PC-9 (cell line): ENCODE results near the gene RHOB. TPM values are rescaled to one million over a fixed set of nuclear protein-coding genes. Genes with fewer than 3 reads are reported as not detected.
A peak's percentile ranks its signal among the peaks of the same experiment; 100 is the strongest.

Experiments
- BruUV-seq: library from RNA; stranded (reverse); fragments of 400-500 nt; replicated peaks from 2 replicates; lab custom pipeline; 2021; lab: Mats Ljungman, UMichigan
- CTCF ChIA-PET: fragments of 300-600 bp; sonication (Branson Sonifier 250); formaldehyde crosslinking; loops from one replicate; lab custom pipeline; 2022; ENCODE audit warnings: antibody characterized with exemption; lab: Charles Lee
- POLR2A ChIA-PET: fragments of 300-600 bp; sonication (Branson Sonifier 250); formaldehyde crosslinking; loops from one replicate; lab custom pipeline; 2022; ENCODE audit warnings: antibody characterized with exemption; ENCODE audit not compliant: unreplicated experiment; lab: Charles Lee
- DNase-seq, 2 experiments: peaks; one replicate each; pipeline versions ENCODE4 v3.0.0 to v3.0.0-alpha.2; 2015 to 2022; ENCODE audit warnings: mixed read lengths in 1 of 2
- H2AFZ ChIP-seq: fragments of 200-600 bp; sonication (generic); 2 replicates; pipeline ENCODE4 v1.8.1; 2017; ENCODE audit warnings: antibody characterized with exemption
- H3F3A ChIP-seq: fragments of 200-600 bp; sonication (generic); 2 replicates; pipeline ENCODE4 v1.8.1; 2017; ENCODE audit warnings: antibody characterized with exemption, mild to moderate bottlenecking, low read depth; ENCODE audit not compliant: insufficient read depth
- H3K27ac ChIP-seq: fragments of 200-600 bp; sonication (generic); 2 replicates; pipeline ENCODE4 v1.6.1; 2016; ENCODE audit warnings: mixed run types
- H3K27me3 ChIP-seq: fragments of 200-600 bp; sonication (generic); 2 replicates; pipeline ENCODE4 v1.6.1; 2016; ENCODE audit warnings: low read depth, mixed run types; ENCODE audit not compliant: insufficient read depth
- H3K36me3 ChIP-seq: fragments of 200-600 bp; sonication (generic); 2 replicates; pipeline ENCODE4 v1.6.1; 2016; ENCODE audit warnings: low read depth, mixed run types
- H3K4me1 ChIP-seq: fragments of 200-600 bp; sonication (generic); replicated peaks from 2 replicates; pipeline ENCODE4 v1.6.1; 2016; ENCODE audit warnings: mixed run types; ENCODE audit not compliant: insufficient read depth
- H3K4me2 ChIP-seq: fragments of 200-600 bp; sonication (generic); 2 replicates; pipeline ENCODE4 v1.6.1; 2017; ENCODE audit warnings: mixed run types
- H3K4me3 ChIP-seq: fragments of 200-600 bp; sonication (generic); 2 replicates; pipeline ENCODE4 v1.6.1; 2016; ENCODE audit warnings: mixed run types
- H3K79me2 ChIP-seq: fragments of 200-600 bp; sonication (generic); 2 replicates; pipeline ENCODE4 v1.6.1; 2017; ENCODE audit warnings: low read depth, mixed run types
- H3K9me2 ChIP-seq: fragments of 200-600 bp; sonication (generic); 2 replicates; pipeline ENCODE4 v1.8.1; 2017; ENCODE audit warnings: mild to moderate bottlenecking; ENCODE audit not compliant: insufficient read depth
- H3K9me3 ChIP-seq: fragments of 200-600 bp; sonication (generic); 2 replicates; pipeline ENCODE4 v1.8.1; 2016; ENCODE audit warnings: low read depth; ENCODE audit not compliant: insufficient read depth
- H4K20me1 ChIP-seq: fragments of 200-600 bp; sonication (generic); 2 replicates; pipeline ENCODE4 v1.8.1; 2017; ENCODE audit not compliant: insufficient read depth
- CTCF ChIP-seq: fragments of 200-600 bp; sonication (generic); conservative IDR thresholded peaks from 2 replicates; pipeline ENCODE4 v1.6.1; 2017; ENCODE audit warnings: mixed run types, antibody characterized with exemption, mild to moderate bottlenecking, moderate library complexity
- EZH2 ChIP-seq: fragments of 200-600 bp; sonication (generic); IDR thresholded peaks from 2 replicates; pipeline ENCODE4 v1.8.0; 2017; ENCODE audit warnings: antibody characterized with exemption, low read depth
- intact Hi-C: fragments of 100-400 bp; cut with micrococcal nuclease; formaldehyde crosslinking; loops from one replicate; pipeline ENCODE4 v1.10.0; 2022; ENCODE audit not compliant: unreplicated experiment
- total RNA-seq: library from RNA; stranded (reverse); gene quantifications from 2 replicates; pipeline ENCODE4 v1.2.3, GENCODE V29; 2021

The RHOB gene
- total RNA-seq, 1 experiment from 2014 or later, result 39.3 TPM

- Histone ChIP-seq H3F3A (peaks cover 30% of the 10 kb centered on the region), H3K9me2 (no peaks in the 10 kb centered on the region), H3K27ac (peak overlapping the region; percentile 76), H3K9me3 (no peaks in the 10 kb centered on the region), H3K79me2 (no peaks in the 10 kb centered on the region), H4K20me1 (no peaks in the 10 kb centered on the region), H3K36me3 (no peaks in the 10 kb centered on the region), H3K4me2 (peak overlapping the region; percentile 77), H3K4me3 (peak overlapping the region; percentile 35; the same call in 1 of the 2 replicates), H3K4me1 (peaks cover 37% of the 10 kb centered on the region), H2AFZ (no peak overlapping the region), H3K27me3 (no peaks in the 10 kb centered on the region)
- POLR2A ChIA-PET, result no interaction called here
- CTCF ChIA-PET, result interaction anchor here (0.7 to 3.5 kb wide), 2 partner anchors 28 to 197 kb away, joined by 6 to 18 read pairs; no protein-coding TSS in a partner anchor
- TF ChIP-seq EZH2 (no peak), CTCF (no peak)
- BruUV-seq, result no TSS peak
- intact Hi-C loops, result loop anchor here (2.0 kb wide), 1 partner anchor 24 kb away; no protein-coding TSS in a partner anchor
- peak in 1 of 2 experiments; percentile 96 for DNase-seq
Measured at GRCh38 chr2:20438334-20439192, 8.3 kb upstream of the RHOB start.

GRCh38 chr2:20439193-20439475, 7.7 kb upstream of the RHOB start:
- no TSS peak for BruUV-seq
- Histone ChIP-seq H3K4me1 (peaks cover 42% of the 10 kb centered on the region), H3K27me3 (no peaks in the 10 kb centered on the region), H3K9me3 (no peaks in the 10 kb centered on the region), H3F3A (peaks cover 36% of the 10 kb centered on the region), H3K9me2 (no peaks in the 10 kb centered on the region), H2AFZ (no peak overlapping the region), H3K79me2 (no peaks in the 10 kb centered on the region), H3K4me3 (peak overlapping the region; percentile 35; the same call in 1 of the 2 replicates), H3K4me2 (peak overlapping the region; percentile 77), H3K27ac (peak overlapping the region; percentile 76), H4K20me1 (no peaks in the 10 kb centered on the region), H3K36me3 (no peaks in the 10 kb centered on the region)
- ChIA-PET POLR2A (no interaction called here), CTCF (interaction anchor here (0.6 to 3.5 kb wide), 4 partner anchors 28 to 197 kb away, joined by 3 to 18 read pairs (median 8); no protein-coding TSS in a partner anchor)
- 0 out of 2 replicates have a peak, but pooled peaks have one; percentile 20 for TF ChIP-seq CTCF
- TF ChIP-seq EZH2, result no peak
- DNase-seq, result peak in 1 of 2 experiments; percentile 70
- intact Hi-C loops, result loop anchor here (2.0 kb wide), 1 partner anchor 24 kb away; no protein-coding TSS in a partner anchor

GRCh38 chr2:20439503-20439902, 7.4 kb upstream of the RHOB start:
- Histone ChIP-seq H3K4me1 (peaks cover 45% of the 10 kb centered on the region), H3K9me2 (no peaks in the 10 kb centered on the region), H4K20me1 (no peaks in the 10 kb centered on the region), H3K27me3 (no peaks in the 10 kb centered on the region), H2AFZ (no peak overlapping the region), H3K4me3 (peak overlapping the region; percentile 35; the same call in 1 of the 2 replicates), H3K27ac (peak overlapping the region; percentile 76), H3K79me2 (no peaks in the 10 kb centered on the region), H3K9me3 (no peaks in the 10 kb centered on the region), H3F3A (peaks cover 37% of the 10 kb centered on the region), H3K4me2 (peak overlapping the region; percentile 77), H3K36me3 (no peaks in the 10 kb centered on the region)
- ChIA-PET POLR2A (interaction anchor here (0.7 kb wide), 1 partner anchor 28 kb away, joined by 3 read pairs; no protein-coding TSS in a partner anchor), CTCF (interaction anchor here (0.6 to 3.5 kb wide), 4 partner anchors 29 to 197 kb away, joined by 3 to 18 read pairs (median 8); no protein-coding TSS in a partner anchor)
- no peak for DNase-seq
- no peak for TF ChIP-seq CTCF
- no peak for TF ChIP-seq EZH2
- intact Hi-C loops, result loop anchor here (2.0 kb wide), 1 partner anchor 25 kb away; no protein-coding TSS in a partner anchor
- BruUV-seq, result no TSS peak
